HG03378 (cell line): Measurements from ENCODE around the gene TGFBR2.
A peak's percentile ranks its signal among the peaks of the same experiment; 100 is the strongest.
"Not testable (repeated sequence)": the region's sequence is repeated elsewhere in the genome, so short reads cannot be mapped to it uniquely, and the experiment has no call there.

Experiments used
- ATAC-seq: cut with Tn5 transposase; IDR thresholded peaks from one replicate; pipeline ENCODE4 v1.9.1; 2021; ENCODE audit warnings: mild to moderate bottlenecking, moderate library complexity; ENCODE audit not compliant: unreplicated experiment

The TGFBR2 gene

DNA sequence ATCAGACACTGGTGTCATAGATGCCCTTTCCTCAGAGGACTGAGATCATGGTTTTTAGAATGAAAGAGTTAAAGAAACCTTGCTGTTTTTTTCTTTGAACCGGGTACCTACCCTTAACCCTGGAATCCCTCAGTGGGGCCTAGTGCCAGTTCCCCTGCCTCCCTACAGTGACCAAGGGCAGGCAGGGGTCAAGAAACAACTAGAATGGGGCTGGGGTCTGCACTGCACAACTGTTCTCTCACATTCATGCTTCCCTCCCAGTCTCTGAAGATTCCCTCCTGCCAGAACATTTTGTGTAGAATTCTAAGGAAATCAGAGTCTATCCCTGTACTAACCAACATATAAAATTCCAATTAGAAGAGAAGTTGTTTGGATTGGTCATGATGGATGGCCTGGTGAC lies 47.9 kb downstream of the TGFBR2 start:
- no peak for ATAC-seq

DNA sequence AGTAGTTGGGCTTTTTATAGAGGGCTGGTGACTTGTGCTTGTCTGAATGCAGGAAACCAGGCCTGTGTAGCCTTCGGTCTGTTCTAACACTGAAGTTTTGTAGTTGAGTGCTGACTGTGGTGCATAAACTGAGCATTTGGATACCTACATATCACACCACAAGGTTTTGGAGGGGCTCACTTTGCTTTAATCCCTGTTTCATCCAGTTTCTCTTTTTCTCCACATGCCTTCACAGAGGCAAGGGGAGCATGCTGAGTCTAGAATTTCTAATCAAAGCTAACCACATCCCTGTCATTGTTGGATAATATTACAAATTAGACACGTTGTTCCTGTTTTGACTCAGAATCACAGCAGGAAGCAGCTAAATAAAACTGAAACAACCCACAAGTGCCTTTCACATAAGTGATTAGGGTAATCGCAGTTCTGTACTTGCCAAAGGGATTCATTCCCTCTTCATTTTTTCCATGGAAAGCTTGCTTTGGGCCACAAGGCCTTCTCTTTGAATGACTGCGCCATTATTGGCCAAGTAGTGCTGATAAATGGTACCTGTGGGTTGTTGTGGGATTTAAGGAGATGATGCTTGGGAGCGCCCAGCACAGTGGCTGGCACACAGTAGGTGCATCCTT lies 48.9 kb downstream of the TGFBR2 start:
- ATAC-seq = peak; percentile 39

DNA sequence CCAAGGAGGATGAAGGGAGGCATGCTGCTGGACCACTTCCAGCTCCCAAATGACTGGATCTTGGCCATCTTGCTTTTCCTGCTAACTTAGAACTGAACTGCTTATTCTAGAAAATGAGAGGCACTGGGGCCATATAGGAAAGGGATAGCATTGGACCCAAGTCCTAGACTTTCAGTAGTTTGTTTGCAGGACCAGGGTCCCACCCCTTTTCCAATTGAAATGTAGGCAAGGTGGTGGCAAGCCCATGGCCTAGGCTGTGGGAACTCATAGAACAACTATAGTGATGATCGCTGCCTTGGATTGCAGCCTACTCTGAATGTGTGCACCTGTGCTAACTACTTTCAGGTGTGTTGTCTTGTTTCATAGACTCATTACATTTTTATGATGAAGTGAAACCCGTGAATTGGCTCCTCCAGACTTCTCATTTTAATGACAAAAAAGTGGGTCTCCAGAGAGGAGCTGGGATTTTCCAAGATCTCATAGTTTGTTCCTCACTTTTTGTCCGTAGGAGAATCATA lies 50.3 kb downstream of the TGFBR2 start:
- no peak for ATAC-seq

DNA sequence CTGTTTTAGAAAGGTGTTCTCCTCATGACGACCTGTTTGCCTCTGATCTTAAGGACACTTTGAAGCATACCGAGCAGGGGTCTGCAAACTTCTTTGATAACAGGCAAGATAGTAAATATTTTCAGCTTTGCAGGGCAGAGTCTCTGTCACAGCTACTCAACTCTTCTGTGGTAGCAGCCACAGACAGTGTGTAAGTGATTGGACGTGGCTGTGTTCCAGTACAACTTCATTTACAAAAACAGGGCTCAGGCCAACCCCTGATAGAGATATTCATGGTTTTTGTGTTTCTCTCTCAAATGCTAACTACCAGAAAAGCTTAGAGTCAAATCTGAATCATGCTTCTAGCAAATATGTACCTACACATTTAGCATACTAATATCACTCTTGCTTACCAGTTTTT lies 51.5 kb downstream of the TGFBR2 start:
- ATAC-seq = peak; percentile 19

DNA sequence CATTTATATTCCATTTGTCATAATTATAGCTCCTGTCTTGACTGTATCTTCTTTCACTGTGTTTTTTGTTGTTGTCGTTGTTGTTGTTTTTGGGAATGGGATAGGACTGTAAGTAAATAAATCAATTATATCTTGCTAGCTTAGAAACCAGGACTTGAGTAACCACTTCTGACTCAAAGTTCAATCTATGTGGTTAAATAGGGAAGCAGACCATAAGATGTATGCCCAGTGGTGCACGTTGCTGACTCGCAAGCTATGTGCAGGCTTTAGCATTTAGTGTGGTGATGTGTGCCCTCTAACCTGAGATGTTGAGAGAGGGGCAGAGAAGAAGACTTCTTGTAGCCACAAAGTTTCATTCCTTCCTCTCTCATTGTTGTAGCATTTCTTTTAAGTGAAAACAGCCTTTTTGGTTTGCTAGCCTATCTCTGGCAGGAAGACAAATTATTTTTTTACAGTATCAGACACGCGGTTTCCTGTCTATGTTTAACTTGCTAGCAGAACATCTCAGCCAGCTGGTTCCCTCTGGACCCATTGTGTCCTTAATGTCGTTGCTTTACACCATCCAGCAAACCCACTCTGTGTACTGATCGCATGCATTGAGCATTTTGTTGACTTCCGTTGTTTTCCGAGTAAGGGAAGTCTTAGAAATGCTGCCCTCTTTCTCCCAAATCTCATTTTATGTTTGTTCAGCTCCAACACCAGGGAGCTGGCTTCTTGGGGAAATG lies 52.1 kb downstream of the TGFBR2 start:
- peak; percentile 92 for ATAC-seq

DNA sequence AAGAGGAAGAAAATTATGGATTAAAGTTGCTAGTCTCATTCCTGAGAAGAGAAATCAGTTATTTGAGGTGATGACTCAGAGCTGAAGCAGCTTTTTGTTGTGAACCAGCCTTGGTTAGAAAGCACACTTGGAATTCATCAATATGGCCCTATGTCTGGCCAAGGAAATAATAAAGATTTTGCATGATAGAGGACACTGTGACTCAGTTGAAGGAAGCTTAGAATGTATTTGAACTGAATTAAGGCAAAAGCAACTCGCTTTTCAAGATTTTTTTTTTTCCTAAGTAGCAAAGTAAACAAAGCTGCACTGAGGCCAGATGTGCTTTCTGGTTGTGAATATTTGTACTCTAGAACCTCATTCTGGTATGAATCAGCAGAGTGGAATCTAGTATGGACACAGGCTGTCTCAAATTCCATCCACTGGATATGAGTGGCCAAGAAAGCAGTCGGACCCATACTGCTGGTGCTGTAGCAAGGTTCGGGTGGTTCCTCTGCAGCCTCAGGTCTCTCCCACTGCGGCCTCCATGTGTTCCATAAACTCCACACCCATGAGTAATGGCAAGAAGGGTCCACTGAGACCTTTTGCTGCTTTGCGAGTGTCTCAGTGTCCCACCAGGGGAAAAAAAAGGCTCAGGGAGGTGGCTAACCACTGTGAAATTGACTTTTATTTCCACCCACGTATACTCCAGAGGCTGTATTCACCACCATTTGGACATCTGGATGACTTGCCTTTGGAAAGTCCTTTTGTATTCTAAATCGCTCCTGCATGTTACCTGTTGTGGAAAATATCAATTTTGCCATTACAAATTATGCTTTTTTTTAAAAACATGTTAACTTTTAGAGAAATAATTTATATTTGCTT lies 53.1 kb downstream of the TGFBR2 start:
- ATAC-seq = no peak

DNA sequence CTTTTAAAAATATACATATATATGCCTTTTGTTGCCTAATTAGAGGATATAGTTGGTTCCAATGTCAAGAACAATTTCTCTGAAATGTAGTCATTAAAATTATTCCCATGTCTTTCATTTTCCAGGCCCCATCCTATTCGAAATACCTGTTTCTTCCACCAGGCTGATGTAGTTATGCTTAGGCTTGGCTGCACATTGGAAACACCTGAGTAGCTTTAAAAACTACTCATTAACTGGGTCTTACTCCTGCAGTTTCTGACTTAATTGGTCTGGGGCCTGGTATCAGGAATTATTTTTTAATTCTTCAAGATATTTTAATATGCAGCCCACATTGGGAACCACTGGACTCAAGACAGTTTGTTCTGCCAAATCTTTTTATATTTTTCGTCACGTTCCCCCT lies 53.7 kb downstream of the TGFBR2 start:
- ATAC-seq = no peak

DNA sequence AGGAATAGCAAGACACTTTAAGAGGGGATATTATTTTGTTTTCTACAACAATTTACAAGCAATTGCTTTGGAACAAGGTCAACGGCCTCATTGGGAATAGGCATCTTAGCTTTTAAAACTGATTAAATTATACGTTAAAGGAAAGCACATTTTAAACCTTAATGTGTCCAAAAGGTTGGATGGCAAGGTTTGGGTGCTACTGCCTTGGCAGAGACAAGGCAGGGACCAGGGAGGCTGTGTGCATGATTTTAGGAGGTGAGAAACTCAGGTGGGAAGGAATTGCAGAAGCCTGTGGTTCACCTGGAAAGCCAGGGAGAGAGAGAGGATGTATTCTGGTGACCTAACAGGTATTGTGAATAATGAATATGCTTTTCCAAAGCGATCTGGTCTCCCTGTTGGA lies 54.3 kb downstream of the TGFBR2 start:
- no peak for ATAC-seq

DNA sequence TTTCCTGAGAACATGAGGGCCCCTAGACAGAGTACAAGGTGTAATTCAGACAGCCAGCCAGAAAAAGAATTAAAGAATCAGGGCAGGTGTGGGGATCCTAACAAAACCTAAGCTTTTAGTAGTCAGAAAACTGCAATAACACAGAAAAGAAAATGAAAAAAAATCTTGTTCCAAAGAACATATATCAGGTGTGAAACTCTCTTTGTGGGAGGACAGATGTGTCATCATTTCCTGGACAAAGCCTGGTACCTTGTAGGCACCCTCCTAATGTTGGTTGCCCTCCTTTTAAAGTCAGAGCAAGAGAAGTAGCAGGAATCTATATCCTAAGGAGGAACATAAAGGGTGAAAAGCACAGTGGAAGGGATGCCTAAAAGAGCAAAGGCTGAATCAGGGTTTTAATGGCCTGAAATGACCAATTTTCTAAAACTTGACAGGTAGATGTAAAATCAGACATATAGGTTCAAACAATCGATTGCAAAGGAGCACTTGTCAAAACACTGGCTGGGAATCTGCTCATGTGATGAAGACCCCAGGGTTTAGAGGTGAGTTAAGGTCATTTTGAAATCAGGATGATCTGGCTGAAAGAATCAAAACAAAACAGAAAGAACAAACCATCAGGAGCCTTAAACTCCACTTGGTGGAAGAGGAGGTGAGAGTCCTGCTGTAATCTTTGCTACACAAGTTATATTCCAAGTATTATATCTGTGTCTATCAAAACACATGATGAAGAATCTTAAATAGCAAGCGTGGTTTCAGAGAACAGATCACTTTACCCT lies 54.9 kb downstream of the TGFBR2 start:
- ATAC-seq = no peak

DNA sequence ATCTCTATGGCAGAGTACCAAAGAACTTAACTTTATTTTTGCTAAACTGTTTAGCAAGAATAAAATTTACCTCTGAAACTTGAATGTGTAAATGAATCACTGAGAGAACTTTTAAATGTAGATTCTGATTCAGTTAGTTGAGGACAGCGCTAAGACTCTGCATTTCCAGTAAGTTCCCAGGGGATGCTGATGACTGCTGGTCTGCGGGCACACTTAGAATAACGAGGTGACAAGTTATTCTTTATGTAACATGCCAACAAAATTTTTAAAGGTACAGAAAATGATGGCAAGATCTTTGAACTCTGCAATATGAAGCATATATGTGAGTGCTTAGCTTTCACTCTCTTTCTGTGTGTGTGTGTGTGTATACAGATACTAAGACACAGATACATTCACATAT lies 56.4 kb downstream of the TGFBR2 start:
- ATAC-seq = no peak

DNA sequence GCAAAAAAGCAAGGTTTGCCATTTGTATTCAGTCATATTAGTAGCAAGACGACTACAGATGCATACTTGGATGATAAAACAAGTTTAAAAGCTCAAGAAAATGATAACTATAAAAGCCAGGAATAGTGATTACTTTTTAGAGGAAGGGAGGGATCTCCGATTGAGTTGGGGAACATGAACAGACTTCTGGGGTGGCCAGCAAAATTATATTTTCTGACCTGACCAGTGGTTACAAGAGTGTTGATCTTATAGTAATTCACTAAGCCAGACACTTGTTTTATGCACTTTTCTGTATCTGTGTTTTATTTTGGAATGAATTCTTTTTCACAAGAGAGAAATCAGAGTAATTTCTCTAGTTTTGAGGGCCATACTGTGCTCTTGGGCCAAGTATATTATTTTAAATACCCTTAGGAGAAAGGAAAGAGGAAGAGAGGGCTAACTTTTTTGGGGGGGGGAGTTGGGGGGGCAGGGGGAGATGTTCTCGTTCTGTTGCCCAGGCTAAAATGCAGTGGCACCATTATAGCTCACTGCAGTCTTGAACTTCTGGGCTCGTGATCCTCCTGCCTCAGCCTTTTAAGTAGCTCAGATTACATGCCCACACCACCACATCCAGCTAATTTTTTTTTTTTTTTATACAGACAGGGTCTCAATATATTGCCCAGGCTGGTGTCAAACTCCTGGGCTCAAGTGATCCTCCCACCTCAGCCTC lies 57.3 kb downstream of the TGFBR2 start:
- no peak for ATAC-seq

DNA sequence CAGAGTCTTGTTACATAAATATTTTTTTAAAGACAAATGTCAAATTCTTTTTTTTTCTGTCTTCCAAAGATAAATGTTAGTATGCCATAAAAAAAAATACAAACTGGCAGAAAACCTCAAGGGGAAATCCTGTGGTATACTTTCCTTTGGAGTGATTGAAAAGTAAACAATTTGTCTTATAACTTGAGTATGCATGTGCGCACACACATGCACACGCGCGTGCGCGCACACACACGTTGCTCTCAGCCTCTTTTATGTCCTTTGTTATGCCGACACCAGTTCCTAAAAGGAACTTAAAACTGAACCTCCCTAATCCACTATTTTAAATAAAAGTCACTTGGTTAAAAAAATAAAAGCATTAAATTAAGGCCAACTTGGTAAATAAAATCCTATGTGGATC lies 58.1 kb downstream of the TGFBR2 start:
- no peak for ATAC-seq

DNA sequence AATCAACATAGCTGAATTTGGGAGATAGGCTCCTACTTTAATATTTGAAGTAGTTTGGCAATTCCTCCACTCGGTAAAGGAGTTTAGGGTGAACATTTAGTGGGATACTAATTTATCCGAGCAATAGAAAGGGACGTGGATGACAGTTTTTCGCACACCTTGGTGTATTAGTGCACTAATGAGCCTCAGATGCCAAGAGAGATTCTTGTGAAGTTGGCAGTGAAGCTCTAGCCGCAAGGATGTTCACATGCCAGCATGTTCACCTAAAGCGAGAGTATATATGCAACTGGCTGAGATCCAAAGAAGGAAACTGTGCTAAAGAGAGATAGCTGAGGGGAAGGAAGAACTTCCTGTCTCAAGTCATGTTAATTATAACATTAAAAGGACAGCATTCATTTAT lies 58.5 kb downstream of the TGFBR2 start:
- no peak for ATAC-seq

DNA sequence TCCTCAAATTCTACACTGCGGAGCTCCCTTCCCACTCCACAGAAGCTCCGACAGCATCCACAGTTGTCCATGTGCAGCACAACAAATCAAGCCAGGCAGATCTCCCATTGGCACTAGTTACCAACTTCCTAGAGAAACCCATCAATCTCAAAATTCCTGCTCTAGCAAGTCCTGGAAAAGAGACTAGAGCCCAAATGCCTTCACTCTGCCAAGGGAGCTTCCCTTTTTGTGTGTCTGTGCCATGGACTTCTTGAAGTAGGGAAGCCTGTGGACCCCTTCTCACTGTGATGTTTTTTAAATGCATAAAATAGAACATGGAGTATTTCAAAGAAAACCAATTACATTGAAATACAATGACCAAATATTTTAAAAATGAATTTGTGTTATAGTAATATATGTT lies 59.1 kb downstream of the TGFBR2 start:
- ATAC-seq = no peak

DNA sequence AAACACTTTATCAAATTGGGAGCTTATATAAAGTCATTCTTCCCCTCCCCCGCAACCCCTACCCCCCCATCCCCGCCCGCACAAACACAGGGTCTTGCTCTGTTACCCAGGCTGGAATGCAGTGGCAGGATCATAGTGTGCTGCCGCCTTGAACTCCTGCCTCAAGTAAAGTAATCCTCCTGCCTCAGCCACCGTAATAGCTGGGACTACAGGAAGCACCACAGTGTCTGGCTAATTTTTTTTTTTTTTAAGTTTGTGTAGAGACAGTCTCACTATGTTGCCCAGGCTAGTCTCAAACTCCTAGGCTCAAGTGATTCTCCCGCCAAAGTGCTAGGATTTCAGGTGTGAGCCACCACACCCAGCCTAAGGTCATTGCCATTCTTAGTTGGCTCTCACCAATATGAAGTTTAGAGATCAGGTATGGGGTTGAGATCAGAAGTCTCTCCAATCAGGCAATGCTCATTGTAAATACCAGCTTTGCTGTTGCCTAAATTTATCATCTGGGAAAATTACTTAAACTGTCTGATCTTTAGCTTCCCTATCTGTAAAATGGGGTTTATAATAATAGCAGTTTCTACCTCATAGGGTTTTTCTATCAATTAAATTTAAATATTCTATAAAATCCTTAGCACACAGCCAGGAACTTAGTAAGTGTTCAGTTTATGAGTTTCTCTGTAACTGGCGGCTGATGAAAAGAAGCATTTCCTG lies 60.3 kb downstream of the TGFBR2 start:
- no peak for ATAC-seq

DNA sequence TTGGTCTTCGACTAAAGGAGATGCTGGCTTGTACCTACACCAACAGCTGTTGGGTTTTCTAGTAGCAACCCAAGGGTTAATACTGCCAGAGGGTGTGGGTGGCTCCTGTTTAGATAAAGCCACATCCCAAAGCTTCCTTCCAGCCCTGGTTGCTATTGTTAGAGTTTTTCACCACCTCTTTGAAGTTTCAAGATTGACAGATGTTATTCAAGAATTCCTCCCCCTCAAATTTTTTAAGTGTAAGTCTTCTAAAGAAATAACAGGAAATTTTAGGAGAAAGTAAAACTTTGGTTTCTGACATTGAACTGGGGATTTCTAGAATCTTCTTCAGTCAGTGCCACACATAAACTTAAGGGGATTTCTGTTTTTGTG lies 60.9 kb downstream of the TGFBR2 start:
- no peak for ATAC-seq

DNA sequence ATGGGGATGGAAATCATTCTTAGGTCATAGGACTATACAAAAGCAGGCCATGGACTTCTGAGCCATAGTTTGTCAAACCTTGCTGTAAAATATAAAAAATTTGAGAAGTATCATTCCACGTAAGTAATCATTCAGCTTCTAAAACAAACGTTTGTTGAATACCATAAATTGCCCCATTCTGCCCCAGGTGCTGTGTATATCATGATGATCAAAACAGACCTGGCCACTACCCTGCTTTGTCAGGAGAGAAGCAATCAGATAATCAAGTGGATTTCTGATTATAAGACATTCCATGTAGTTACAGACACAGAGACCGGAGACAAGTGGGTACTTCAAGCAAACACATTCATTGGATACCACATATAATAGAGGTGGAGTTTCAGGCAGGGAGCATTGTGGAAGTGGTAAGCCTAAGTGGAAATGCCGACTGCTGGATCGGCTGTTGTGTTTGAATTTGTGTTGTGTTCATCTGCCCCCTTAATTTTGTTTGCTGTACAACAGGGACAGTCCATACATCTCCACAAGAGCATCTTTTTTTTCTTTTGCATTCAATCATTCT lies 61.7 kb downstream of the TGFBR2 start:
- ATAC-seq = no peak

DNA sequence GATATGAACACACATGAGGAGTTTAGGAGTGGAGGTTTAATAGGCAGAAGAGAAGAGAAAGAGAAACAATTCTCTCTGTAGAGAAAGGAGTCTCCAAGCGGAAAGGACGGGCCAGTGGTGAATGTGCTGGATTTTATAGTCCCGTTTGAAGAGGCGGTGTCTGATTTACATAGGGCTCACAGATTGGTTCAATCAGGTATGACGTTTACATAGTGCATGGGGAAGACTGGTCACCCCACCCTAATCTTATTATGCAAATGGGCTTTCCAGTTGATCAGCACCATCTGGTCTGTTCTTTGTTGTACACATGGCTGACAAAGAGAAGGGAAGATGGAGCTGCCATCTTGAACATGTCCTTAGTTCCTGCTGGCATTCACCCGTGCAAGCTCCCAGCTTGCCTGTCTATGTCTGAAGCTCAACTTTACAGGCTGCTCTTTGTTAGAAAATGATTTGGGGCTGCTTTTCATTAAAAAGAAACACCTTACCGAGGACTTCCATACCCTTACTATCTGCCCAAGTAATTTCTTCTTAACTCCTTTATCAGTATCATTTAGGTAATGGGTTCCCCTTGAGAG lies 63.0 kb downstream of the TGFBR2 start:
- not testable (repeated sequence) for ATAC-seq

DNA sequence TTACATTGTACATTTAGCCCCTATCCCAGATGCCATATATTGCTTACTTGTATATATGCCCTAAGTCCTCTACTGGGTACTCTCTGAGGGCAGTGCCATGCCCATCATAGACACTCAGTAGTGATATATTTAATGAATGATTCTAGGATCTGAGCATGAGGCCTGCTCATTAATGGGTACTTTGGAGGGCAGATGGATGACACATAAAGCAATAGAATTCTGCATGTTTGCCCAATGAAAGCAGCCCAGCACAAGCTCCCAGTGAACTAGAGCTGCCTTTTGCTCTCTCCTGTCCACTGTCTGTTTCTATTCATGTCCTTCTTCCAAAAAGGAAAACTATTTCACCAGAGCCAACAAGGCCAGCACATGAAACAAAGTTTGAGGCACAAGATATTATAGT lies 63.9 kb downstream of the TGFBR2 start:
- no peak for ATAC-seq
